Measurements from ENCODE around the gene SLC27A2. TPM values are rescaled to one million over a fixed set of nuclear protein-coding genes. Genes with fewer than 3 reads are reported as not detected.
"Not testable (repeated sequence)": the region's sequence is repeated elsewhere in the genome, so short reads cannot be mapped to it uniquely, and the experiment has no call there.

SLC27A2 gene
- total RNA-seq, 1 donor from 2014 or later: 22.9 TPM

DNA sequence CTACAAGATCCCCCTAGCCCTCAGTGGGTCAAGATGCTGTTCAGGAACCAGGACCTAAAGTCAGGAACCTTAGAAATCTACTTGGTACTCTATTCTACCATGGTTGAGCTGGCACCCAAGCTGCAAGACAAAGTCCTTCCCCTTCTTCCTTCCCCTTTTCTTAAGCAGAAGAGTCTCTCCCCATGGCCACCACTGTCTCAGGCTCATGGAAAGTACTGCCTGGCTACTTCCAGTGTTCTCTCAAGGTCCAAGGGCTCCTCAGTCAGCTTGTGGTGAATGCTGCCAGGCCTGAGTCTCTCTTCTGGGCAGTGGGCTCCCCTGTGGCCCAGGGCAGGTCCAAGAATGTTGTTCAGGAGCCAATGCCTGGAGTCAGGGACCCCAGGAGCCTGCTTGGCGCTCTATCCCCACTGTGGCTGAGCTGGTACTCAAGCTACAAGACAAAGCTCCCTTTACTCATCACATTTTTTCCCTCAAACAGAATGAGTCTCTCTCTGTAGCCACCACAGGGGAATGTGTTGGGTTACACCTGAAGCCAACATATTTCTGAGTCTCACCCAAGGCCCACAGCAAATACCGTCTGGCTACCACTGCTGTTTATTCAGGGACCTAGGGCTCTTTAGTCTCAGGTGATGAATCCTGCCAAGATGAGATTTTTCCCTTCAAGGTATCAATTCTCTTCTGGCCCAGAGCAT is 18.1 kb upstream of the SLC27A2 start:
- DNase-seq (ENCODE audit: low spot score): no peak

DNA sequence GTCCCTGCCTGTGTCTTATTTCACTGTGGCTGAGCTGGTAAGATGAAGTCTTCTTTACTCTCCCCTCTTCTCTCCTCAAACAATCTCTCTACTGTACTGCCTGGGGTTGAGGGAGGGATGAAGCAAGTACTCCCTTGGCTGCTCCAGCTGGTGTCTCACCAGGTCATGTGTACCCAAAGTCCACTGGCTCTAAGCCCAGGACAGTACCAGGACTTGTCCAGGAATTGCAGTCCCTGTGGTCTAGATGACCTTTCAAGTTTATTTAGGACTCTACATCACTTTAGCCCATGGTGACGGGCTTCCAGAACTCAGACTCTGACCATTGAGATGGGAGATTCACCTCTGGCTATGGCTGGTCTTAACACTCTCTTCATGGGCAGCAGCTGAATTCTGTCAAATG is 17.5 kb upstream of the SLC27A2 start:
- DNase-seq (ENCODE audit: low spot score): no peak

DNA sequence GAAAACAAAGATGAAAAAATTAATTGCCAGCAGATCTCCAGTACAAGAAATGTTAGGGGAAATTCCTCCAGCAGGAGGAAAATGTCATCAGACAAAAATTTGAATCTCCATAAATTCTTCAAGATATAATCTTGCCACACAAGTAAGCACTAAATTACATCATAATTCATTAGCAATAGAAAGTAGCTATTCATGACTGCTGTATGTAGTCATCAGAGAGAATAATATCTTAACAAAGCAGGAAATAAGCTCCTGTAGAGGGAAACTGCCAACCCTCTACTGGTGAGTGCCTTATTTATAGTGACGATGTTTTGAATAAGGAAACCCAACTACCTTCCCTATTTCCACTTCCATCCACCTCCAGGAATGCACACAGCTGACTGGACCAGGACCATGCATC is 15.8 kb upstream of the SLC27A2 start:
- no peak for DNase-seq (ENCODE audit: low spot score)

DNA sequence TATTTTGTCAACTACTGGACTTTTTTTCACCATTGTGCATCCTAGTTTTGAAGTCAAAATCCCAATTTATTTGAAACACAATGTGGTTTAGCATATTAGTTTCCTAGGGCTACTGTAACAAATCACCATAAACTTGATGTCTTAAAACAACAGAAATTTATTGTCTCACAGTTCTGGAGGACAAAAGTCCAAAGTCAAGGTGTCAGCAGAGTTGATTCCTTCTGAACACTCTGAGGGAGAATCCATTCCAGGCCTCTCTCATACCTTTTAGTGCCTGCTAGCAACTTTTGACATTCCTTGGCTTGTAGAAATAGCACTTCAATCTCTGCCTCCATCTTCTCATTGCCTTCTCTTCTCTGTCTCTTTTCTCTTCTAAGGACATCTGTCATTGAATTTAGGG is 14.9 kb upstream of the SLC27A2 start:
- no peak for DNase-seq (ENCODE audit: low spot score)

DNA sequence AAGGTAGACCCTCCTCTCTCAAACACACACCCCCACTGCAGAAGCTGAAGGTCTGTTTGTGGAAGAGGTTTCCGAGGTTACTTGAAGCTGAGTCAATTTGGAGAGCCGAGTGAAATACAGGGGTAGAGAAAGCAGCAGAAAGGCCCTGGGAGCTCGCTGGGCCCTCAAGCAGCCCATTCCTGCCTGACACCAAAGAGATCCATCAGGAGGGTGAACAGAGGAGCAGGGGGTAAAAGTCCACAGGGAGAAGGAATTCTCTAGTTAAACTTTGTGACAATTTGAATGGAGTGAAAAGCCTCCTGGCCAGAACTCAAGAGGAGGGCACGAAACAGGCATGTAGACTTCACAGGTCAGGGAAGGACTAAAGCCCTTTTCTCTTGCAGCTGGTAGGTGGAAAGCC is 13.6 kb upstream of the SLC27A2 start:
- DNase-seq (ENCODE audit: low spot score): no peak

DNA sequence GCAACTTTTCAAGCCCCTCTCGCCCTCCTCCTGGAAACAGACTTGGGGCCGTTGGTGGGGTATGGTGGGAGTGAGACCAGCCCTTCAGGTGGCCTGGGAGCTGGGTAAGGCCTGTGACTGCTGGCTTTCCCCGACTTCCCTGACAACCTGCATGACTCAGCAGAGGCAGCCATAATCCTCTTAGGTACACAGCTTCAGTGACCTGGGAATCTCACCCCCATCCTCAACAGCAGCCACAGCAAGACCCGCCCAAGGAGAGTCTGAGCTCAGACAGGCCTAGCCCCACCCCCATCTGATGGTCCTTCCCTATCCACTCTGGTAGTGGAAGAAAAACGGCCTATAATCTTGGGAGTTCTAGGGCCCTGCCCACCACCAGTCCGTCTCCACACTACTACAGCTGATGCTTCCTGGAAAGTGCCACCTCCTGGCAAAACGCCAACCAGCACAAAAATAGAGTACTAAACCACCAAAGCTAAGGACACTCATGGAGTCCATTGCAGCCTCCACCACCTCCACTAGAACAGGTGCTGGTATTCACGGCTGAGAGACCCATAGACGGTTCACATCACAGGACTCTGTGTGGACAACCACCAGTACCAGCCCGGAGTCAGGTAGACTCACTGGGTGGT is 13.1 kb upstream of the SLC27A2 start:
- DNase-seq (ENCODE audit: low spot score): no peak

DNA sequence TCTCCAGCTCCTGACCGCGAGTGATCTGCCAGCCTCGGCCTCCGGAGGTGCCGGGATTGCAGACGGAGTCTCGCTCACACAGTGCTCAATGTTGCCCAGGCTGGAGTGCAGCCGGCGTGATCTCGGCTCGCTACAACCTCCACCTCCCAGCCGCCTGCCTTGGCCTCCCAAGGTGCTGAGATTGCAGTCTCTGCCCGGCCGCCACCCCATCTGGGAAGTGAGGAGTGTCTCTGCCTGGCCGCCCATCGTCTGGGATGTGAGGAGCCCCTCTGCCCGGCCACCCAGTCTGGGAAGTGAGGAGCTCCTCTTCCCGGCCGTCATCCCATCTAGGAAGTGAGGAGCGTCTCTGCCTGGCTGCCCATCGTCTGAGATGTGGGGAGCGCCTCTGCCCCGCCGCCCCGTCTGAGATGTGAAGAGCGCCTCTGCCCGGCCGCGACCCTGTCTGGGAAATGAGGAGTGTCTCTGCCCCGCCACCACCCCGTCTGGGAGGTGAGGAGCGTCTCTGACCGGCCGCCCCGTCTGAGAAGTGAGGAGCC is 9.6 kb upstream of the SLC27A2 start:
- DNase-seq (ENCODE audit: low spot score): not testable (repeated sequence)

DNA sequence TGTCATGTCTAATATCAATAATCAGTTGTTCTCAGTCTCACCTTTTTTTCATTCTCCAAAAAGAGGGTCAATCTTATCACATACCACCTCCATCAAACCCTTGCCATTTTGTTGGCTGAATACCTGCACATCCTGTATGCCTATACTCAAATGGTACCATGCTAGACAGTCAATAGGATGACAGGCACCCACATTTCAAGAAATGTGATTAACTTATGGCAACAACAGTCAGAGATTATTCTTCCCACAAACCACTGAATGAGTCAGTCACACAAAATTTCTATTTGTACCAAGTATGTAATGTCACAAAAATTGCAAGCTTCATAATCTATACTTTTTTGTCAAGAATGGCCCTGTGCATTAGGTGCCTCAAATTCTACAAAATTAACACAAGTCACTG is 5.1 kb upstream of the SLC27A2 start:
- no peak for DNase-seq (ENCODE audit: low spot score)

DNA sequence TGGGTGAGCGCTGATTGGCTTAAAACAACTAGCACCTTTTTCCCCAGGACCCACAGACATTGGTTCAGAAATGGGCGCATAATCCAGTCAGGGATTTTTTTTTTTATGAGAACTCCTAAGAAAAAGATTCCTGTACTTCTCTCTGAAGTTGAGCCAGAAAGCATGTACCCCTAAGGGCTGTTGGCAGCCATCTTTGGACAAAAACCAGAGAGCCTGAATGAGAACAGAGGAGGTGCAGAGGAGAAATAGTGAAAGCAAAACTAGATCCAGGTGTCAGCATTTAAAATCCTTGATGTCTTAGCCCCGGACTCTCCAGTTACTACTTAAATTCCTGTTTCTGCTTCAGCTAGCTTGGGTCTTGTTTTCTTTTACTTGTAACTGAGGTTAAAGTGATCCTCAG is 1.9 kb upstream of the SLC27A2 start:
- no peak for DNase-seq (ENCODE audit: low spot score)

DNA sequence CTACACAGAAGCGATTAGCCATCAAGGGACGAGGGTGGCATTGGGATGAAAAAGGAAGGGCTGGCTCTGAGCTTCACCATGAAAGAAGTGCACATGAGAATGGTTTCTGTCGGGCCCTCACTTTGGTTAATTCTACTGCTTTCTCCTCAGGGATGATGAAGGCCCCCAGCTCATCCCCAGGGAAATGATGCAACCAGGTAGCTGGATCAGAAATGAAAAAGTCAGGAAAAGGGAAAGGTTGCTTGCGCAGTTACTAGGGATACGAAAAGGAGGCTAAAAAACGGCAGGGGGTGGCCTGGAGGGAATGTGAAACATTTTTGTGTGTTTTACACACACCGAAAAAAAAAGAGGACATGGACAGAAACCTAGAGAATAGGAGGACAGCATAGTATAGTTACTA is 1.4 kb upstream of the SLC27A2 start:
- DNase-seq (ENCODE audit: low spot score): no peak

DNA sequence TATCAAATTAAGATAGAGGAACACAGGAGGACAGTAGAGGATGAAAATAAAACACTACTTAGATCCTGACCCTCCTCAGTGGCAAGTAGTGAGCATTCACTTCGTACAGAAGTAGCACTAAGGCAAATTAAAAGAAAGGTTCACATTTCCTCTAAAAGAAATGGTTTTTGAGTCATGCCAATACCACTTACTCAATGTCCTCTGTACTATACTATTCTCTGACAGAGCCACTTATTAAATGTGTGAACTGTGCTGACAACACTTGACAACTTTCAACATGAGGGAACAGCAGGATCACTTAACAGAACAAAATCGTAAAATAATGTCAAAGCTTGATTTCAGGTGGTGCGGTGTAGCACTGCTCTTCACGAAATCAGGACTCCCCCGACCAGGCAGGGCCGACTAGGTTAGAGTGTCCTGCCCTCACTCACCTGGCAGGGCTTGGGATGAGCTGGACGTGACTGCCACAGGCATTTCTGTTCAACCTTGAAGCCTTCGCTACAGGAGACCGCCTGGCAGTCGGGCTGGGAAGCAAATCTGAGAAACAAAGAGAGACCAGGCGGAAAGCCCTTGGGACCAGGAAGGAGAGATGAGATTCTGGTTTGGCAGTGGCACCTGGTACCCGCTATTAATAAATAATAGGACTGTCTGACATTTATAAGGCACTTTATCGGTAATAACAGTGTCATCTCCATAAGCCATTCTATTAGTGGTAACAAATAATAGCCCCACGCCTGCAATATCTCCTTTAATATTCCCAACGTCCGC is 611 bp upstream of the SLC27A2 start:
- DNase-seq (ENCODE audit: low spot score): no peak

DNA sequence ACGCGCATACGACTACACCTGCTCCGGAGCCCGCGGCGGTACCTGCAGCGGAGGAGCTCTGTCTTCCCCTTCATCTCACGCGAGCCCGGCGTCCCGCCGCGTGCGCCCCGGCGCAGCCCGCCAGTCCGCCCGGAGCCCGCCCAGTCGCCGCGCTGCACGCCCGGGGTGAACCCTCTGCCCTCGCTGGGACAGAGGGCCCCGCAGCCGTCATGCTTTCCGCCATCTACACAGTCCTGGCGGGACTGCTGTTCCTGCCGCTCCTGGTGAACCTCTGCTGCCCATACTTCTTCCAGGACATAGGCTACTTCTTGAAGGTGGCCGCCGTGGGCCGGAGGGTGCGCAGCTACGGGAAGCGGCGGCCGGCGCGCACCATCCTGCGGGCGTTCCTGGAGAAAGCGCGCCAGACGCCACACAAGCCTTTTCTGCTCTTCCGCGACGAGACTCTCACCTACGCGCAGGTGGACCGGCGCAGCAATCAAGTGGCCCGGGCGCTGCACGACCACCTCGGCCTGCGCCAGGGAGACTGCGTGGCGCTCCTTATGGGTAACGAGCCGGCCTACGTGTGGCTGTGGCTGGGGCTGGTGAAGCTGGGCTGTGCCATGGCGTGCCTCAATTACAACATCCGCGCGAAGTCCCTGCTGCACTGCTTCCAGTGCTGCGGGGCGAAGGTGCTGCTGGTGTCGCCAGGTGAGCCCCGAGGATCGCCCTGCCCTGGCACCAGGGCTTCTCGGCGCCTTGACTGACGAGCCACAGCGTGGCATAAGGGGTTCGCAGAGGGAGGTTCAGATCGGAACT is 420 bp downstream of the SLC27A2 start:
- no peak for DNase-seq (ENCODE audit: low spot score)

DNA sequence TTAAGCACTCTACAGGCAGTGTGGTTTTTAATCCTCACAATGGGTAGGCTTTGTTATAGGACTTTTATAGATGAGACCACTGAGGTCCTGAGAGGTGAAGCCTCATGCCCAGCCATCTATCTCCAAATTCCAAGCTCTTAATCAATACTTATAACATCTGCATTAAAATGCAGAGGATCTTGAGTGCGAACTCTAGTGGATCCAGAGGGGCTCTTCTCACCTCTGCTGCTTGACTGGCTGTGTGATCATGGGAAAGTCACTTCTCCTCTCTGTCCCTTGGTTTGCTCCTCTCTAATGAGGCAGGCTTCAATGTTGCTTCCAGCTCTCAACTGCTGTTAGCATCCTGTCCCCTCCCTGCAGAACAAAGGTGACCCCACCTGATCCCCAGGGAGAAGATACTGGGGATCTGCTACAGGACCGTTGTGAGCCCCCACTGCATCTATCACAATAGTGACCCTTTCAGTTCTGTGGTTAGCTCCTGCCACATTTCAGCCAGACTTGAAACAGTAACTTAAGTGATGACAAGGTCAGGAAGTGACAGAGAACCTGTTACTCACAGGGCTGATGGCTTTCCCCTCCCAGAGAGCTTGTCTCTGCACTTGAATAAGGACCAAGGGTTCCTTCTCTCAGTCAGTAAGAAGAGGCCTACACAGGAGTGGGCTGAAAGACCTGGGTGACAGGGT is 1.3 kb downstream of the SLC27A2 start:
- no peak for DNase-seq (ENCODE audit: low spot score)

DNA sequence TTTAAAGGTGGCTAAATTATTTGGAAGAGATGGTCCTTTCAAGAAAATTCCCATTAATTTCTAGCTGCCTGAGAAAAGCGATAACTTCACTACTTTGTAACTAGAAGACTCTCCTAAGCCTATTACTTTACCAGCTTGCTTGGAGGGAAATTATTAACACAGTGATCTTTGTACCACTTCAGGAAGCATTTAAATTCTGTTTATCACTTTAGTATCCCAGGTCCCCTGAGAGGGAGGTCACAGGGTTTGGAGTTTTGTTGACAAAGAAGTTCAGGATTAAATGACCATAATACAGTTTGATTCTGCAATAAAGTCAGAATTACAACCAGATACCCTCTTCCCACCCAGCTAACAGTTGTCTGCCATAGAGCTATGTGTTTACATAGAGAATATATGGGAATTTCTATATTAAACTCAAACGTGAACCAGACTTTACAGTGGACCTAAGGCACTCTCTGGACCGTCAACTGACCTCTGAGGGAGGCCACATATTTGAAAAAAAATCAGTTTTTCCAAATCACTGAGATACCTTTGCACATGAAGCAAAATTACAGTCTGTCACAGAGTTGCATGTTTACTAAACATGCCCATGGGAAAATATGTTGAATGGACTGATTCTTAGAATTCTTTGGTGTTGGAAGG is 3.0 kb downstream of the SLC27A2 start:
- no peak for DNase-seq (ENCODE audit: low spot score)

DNA sequence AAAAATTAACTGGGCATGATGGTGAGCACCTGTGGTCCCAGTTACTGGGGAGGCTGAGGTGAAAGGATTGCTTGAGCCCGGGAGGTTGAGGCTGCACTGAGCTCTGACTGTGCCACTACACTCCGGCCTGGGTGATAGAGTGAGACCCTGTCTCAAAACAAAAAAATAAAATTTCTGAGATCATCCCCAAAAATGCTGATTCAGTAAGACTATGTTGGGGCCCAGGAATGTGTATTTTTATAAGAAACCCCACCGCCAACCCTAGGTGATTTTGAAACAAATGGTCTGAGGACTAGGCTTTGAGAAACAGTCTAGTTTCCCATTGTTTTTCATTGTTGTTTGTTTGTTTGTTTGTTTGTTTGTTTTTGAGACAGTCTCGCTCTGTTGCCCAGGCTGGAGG is 4.1 kb downstream of the SLC27A2 start:
- DNase-seq (ENCODE audit: low spot score): no peak

DNA sequence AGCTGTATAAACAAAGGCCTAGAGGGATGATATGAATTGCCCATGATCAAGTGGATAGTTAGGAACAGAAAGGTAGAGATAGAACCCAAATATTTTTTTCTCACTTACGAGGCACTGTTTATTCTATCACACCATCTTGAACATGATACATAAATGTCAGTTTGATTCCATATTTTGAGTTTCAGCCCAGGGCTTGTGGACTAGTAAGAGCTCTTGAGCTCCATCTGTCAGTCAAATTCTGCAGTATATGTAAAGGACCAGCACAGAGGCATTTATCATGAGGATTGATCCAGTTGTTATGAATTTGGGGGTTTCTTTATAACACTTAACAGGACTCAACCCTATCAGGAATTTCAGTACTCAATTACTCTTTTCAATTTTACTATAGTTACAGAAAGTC is 4.8 kb downstream of the SLC27A2 start:
- no peak for DNase-seq (ENCODE audit: low spot score)

DNA sequence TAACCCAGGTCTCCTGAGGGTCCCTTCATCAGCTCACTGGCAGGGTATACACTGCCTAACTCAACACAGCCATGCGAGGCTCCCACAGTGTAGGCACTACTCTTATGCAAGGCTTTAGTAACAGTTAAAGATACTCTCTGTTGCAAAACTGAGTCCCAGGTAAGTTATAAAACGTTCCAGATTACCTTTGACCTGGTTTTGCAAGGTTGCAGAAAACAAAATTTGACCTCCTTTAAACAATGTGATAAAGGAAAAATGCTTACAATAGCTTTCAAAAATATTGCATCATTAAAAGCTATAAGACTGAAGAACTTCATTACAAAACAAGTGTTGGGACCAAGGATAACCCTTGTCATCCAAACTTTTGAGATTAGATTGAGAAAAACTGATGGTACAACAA is 5.5 kb downstream of the SLC27A2 start:
- no peak for DNase-seq (ENCODE audit: low spot score)

DNA sequence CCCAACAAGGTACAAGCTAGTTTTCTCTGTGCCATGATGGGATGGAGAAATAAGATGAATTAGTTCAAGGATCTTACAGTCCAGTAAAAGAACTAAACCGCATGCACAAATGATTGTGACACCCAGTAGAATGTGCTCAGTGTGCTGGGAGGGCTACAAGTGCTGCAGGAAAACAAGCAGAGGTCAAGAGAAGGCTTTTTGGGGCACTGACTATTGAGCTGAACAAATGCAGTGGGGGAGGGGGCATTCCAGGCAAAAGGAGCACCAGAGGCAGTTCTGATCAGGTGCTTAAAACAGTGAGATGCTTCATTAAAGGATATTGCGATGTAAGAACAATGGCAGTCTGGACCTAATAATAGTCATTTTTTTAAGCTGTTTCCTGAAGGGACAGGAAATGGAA is 6.0 kb downstream of the SLC27A2 start:
- no peak for DNase-seq (ENCODE audit: low spot score)

DNA sequence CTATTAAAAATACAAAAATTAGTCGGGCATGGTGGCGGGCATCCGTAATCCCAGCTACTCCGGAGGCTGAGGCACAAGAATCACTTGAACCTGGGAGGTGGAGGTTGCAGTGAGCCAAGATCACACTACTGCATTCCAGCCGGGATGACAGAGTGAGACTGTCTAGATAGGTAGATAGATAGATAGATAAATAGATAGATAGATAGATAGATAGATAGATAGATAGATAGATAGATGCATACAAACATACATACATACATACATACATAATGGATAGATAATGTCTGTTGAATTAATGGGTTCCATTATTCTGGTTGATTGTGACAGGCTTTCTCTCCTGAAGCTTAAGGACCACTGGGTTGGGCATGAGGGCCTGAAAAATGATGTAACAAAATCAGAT is 6.8 kb downstream of the SLC27A2 start:
- DNase-seq (ENCODE audit: low spot score): not testable (repeated sequence)

DNA sequence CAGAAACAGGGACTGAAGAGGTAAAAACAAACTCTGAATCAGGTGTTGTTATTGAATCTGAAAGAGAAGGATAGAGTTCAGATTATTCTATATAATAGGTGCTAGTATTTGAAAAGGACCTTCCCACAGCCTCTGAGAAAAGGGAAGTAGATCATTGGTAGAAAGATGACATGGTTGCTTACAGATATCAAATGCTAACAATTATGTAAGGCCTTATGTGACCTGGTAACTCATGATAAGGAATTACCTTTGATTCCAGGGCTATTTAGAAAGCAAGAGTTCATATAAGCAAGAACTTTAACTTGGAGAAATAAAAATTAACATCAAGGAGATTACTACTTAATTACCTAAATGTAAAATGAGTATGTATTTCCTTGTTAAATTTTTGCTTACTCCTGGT is 7.6 kb downstream of the SLC27A2 start:
- no peak for DNase-seq (ENCODE audit: low spot score)

DNA sequence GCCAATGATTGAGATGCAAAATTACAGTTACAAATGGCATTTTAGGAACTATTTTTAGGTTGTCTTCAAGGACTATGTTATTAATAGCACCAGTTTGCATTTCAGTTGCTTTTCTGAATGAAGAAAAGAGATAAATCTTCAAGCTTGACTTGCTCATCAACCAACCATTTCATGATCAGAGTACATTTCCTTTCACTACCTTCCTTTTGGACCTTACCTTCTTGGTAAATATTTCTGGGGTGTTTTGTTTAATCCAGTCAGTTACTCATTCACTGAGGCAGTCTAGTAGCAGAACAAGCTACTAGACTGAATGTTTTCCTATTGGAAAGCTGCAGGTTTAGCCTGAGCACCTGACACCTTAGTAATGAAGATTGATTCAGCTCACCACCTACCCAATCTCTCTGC is 8.2 kb downstream of the SLC27A2 start:
- DNase-seq (ENCODE audit: low spot score): no peak
